SH-SY5Y (cell line): ENCODE measurements around the gene DDX39A.

Experiments
- GATA2 ChIP-seq: IDR thresholded peaks from 2 replicates; pipeline ENCODE4 v1.6.1; 2011; ENCODE audit warnings: mild to moderate bottlenecking, low read depth, low read length
- GATA3 ChIP-seq: IDR thresholded peaks from 2 replicates; pipeline ENCODE4 v1.6.1; 2011; ENCODE audit warnings: low read depth, mild to moderate bottlenecking, low read length, moderate library complexity

DDX39A gene

DNA sequence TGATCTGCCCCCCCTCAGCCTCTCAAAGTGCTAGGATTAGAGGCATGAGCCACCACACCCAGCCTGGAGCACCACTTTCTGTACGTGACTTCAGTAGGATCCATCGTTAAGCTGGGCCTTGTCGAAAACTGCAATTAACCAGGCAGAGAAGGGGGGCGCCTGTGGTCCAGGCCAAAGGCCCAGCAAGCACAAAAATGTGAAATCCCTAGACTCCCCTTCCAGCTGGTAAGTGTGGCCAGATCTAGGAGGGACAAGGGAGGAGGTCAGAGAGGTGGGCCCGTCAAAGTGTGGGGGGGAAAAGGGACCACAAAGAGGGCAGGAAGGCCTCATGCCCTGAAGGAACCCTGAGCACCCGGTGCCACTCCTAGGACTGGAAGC, 13.8 kb downstream of the DDX39A start:
- no peak for TF ChIP-seq GATA3
- TF ChIP-seq GATA2, result no peak

DNA sequence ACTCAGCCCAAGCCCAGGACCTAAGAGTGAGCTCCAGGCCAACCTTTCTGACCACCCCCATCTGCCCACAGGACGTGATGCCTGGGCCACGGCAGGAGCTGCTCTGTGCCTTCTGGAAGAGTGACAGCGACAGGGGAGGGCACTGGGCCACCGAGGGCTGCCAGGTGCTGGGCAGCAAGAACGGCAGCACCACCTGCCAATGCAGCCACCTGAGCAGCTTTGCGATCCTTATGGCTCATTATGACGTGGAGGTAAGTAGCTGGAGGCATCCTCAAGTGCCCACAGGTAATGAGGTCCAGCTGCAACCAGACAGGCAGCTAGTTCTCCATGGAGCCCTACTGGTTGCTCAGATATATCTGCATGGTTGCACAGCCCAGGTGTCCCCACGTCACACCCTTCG, 14.8 kb downstream of the DDX39A start:
- TF ChIP-seq GATA2 (no peak), GATA3 (no peak)

DNA sequence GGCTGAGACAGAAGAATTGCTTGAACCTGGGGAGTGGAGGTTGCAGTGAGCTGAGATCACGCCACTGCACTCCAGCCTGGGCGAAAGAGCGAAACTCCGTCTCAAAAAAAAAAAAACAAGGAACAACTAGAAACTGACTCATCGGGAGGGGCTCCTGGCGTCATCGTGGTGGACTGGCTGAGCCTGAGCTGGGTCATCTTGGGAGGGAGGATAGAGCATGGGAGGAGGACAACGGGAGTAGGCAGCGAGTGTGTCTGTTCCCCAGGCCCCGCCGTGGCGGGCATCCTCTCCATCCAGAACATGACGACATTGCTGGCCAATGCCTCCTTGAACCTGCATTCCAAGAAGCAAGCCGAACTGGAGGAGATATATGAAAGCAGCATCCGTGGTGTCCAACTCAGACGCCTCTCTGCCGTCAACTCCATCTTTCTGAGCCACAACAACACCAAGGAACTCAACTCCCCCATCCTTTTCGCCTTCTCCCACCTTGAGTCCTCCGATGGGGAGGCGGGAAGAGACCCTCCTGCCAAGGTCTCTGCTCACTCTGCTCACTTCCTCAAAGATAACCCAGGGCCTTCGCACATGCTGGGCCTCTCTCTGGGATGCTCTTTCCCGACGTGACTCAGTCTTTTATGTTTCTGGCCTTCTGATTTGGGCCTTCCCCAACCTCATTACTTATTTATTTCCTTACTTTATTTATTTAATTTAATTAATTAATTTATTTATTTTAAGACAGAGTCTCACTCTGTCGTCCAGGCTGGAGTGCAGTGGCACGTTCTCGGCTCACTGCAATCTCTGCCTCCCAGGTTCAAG, 16.6 kb downstream of the DDX39A start:
- TF ChIP-seq GATA2, result no peak
- no peak for TF ChIP-seq GATA3

DNA sequence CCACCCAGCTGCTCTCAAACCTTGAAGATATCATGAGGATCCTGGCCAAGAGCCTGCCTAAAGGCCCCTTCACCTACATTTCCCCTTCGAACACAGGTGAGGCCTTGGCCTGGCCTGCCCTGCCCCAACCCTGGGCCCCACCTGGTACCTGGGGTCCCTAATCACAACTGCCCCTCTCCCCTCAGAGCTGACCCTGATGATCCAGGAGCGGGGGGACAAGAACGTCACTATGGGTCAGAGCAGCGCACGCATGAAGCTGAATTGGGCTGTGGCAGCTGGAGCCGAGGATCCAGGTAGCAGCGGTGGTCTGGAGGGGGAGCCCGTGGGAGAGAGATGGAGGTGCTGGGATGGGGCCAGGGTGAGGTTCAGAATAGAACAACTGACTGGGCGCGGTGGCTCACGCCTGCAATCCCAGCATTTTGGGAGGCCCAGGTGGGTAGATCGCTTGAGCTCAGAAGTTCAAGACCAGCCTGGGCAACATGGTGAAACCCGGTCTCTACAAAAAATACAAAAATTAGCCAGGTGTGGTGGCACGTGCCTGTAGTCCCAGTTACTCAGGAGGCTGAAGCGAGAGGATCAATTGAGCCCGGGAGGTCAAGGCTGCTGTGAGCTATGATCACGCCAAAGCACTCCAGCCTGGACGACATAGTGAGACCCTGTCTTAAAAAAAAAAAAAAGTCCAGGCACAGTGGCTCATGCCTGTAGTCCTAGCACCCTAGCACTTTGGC, 17.5 kb downstream of the DDX39A start:
- no peak for TF ChIP-seq GATA2
- no peak for TF ChIP-seq GATA3

DNA sequence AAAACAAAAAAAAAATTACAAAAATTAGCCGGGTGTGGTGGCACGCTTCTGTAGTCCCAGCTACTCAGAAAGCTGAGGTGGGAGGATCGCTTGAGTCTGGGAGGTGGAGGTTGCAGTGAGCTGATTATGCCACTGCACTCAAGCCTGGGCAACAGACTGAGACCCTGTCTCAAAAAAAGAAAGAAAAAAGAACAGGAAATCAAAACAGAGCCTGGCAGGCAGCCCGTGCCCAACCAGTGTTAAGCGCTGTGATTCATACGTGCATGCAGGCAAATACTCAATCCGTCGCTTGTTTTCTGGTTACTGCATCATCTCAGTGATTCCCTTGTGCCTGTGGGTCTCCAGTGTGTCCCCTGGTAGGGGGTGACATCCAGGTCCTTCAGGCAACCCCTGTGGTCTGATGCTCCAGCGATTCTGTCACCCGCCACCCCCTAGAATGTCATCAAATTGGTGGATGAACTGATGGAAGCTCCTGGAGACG, 18.1 kb downstream of the DDX39A start:
- TF ChIP-seq GATA2, result no peak
- no peak for TF ChIP-seq GATA3

DNA sequence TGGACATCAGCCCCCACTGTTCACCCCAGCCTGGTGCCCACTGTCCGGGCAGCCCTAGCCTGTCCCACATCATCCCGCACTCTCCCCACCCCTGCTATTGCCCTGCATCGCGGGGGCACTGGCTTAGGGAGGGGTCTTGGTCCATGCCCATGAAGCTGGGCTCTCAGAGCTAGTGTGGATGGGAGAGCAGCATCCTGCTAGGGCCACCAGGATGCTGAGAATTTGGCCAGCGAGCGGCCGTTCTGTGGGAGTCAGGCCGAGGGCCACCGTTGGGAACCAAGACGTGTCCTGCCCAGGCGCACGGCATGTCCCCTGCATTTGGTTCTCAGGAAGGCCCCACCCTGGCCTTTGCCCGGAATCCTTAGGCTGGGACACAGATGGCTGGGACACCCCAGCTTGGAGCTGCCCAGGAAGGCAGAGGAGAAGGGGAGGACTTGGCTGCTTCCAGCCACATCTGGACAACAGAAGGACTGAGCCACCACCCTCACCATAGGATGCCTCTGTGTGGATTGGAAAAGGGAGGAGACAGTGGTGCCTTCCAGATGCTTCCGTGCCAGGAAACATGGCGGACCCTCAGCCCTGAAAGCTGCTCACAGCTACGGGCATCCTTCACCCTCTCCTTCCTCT, 23.3 kb downstream of the DDX39A start:
- no peak for TF ChIP-seq GATA3
- no peak for TF ChIP-seq GATA2

DNA sequence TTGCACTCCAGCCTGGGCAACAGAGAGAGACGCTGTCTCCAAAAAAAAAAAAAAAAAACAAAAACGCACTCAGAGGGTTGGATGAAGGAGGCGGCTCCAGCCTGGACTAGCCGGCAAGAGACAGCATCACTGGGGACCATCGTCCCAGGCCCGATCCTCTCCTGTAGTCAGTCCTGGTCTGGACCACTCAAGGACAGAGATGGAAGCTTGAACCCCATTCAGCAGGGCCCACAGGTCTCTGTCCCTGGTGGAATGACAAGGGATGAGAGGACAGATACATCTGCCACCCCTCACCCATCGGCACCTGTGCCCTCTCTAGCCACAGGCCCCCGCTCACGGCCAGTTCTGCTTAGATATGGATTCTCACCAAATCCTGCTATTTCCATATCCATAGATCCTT, 23.9 kb downstream of the DDX39A start:
- no peak for TF ChIP-seq GATA3

DNA sequence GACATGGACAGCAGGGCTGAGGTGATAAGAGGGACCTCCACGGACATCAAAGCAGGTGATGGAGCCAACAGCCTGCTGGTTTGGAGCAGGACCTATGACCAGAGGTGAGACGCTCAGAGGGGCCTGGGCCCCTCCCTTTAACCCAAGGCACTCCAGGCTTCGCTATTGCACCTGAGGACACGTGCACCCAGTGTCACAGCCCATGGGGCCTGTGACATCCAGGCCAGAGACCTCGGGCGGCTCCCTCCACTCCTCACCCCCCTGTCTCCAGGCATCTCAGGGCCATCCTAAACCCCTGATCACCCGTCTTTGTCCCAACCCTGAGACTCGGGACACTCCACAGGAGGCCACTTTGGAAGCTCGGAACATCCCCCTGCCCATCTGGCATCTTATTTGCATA, 25.0 kb downstream of the DDX39A start:
- TF ChIP-seq GATA2 (no peak), GATA3 (no peak)

DNA sequence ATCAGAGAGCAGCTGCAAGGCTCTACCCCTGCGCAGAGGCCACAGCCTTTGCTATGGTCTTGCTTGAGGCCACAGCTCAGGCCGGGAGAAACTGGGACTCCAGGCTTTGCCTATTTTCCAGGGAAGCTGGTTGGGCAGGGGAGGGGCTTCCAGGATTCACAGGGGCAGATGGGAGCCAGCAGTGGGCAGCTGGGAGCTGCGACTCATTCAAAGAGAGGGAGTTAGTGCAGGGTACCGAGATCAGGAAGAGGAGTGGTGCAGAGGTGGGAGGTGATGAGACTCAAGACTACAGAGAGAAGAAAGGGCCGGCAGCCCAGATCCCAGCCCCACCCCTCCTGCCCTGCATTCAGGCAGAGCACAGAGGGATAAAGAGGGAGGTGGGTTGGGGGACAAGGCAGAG, 25.8 kb downstream of the DDX39A start:
- TF ChIP-seq GATA2, result no peak
- no peak for TF ChIP-seq GATA3

DNA sequence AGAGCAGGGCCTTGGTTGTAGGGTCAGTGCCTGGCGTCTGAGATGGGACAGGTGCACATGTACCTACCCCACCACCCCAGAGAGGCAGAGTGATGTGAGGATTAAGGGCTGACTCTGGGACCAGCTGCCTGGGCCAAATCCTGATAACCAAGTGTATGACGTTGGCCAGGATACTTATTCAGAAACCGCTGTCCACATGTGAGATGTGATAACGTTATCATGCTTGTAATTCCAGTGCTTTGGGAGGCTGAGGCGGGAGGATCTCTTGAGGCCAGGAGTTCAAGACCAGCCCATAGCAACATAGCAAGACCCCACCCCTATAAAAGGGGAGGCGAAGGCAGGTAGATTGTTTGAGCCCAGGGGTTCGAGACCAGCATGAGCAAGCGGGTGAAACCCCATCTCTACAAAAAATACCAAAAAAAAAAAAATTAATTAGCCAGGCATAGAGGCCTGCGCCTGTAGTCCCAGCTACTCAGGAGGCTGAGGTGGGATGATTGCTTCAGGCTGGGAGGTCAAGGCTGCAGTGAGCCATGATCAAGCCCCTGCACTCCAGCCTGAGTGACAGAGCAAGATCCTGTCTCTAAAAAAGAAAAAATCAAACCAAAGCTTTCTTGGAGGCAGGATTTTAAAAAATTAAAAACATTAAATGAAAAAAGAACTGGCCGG, 27.9 kb downstream of the DDX39A start:
- no peak for TF ChIP-seq GATA2
- TF ChIP-seq GATA3, result no peak

DNA sequence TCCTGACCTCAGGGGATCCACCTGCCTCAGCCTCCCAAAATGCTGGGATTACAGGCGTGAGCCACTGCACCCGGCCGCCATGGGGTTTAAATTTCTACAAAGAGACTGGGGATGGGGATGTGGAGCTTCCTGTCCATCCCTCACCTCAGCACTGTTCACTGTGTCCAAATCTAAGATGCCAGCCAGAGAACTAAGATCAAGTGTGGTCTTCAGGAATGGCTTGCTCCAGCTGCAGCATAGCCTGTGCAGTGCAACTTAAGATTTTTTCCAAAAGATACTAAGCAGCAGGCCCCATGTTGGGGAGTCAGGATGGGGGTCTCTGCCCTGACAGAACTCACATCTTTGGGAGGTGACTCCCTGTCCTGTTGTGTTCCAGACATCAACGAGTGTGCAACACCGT, 28.6 kb downstream of the DDX39A start:
- TF ChIP-seq GATA2, result no peak

DNA sequence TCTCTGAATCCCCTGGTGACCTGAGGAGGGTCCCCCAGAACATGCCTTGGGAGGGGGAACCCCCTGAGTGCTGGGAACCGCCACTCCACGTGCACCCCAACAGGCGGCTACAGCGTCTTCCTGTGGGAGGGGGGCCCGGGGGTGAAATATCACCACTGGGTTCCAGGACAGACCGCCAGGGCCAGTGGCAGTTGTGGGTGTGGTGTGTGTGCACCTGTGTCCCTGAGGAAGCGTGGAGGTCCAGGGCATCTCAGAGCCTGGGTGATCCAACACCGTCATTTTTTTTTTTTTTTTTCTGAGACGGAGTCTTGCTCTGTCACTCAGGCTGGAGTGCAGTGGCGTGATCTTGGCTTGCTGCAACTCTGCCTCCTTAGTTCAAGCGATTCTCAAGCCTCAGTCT, 33.6 kb downstream of the DDX39A start:
- TF ChIP-seq GATA3 (no peak), GATA2 (no peak)

DNA sequence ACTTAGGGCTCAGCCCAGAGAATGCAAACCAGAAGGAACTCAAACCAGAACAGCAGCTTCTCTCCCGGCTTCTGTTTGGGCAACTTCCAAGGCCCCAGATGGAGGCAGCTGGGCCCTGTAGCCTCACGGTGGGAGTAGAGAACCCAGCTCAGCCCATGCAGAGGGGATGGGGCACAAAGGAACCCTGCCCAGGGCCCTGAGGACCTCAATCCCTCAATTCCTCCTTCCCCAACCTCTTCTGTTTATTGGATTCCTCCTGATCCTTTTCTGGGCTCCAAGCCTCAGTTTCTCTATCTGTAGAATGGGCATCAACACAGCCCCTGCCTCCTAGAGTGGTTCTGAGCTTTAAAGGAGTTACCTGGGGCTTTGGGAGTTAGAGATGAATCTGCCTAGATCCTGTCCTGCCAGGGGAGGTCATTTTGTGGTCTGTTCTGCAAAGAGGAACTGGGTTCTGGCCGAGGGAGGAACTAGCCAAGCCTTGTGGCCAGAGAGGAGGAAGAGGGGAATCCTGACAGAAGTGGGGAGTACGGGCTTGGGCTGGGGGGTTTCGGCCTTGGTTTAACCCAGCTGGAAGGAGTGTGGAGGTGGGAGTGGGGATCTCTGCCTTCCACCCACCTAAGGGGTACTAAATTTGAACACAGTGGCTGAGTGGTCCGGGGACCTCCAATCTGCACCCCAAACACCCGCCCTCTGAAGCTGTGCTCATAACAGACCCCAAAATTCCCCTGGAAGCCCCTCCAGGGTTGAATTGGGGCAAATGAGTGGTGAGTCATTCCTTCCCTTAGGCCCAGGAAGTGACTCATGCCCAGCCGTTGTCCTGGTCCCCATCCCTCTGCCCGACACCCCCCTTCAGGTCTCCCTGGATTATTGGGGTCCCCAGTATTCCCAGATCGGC, 35.2 kb downstream of the DDX39A start:
- TF ChIP-seq GATA3 (no peak), GATA2 (no peak)

DNA sequence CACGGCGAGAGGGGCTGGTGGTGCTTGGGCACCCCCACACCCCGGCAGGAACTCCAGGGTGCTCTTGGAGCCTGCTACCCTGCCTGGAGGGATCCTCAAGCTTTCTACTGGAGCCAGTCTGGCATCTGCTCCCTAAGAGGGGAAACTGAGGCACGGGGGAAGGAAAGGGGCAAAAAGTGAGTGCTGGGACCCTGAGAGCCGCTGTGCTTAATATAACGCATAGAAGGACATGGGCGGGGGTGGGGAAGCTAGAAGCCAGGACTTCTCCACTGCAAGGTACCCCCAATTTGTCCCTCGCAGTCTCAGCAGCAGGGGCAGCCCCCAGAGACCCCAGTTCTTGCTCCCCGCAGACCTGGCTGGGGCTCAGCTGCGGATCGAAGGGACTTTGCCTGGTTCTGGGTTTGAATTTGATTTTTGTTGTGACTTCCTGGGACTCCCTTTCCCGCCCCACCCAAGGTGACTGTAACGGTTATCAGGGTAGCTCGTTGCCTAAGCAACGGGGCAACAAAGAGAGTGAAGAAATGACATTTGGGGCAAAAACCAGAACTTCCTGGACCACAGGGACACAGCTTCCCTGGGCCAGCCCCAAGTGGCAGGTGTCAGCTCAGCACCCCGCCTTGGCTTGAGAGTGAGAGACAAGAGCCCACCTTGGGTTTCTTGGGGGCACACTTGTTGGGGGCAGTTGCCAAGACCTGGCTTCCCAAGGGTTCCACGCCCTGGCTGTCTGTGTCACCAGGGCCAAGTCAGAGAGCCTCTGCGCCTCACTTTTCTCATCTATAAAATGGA, 37.3 kb downstream of the DDX39A start:
- TF ChIP-seq GATA3 (no peak), GATA2 (no peak)
